GM10248 (cell line): ENCODE data around the gene RAP1GAP2.

ENCODE experiments used
- CTCF ChIA-PET: fragments of 300-600 bp; sonication (Branson Sonifier 250); formaldehyde crosslinking; extraction: SDS; loops from one replicate; lab custom pipeline; 2021; ENCODE audit warnings: antibody characterized with exemption; lab: Yijun Ruan, JAX
- POLR2A ChIA-PET: fragments of 350-650 bp; sonication (Branson Sonifier 250); formaldehyde crosslinking; extraction: SDS; loops from one replicate; lab custom pipeline; 2020; ENCODE audit warnings: antibody characterized with exemption; lab: Yijun Ruan, JAX
- DNase-seq: peaks from one replicate; pipeline ENCODE4 v3.0.0; 2012; ENCODE audit errors: extremely low spot score
- TF ChIP-seq, protein P1 (sequence below): IDR thresholded peaks from 2 replicates; pipeline ENCODE4 v1.5.1; 2012; ENCODE audit warnings: mild to moderate bottlenecking, low read depth; ENCODE audit errors: extremely low read depth, missing control alignments, control extremely low read depth

The RAP1GAP2 gene

DNA sequence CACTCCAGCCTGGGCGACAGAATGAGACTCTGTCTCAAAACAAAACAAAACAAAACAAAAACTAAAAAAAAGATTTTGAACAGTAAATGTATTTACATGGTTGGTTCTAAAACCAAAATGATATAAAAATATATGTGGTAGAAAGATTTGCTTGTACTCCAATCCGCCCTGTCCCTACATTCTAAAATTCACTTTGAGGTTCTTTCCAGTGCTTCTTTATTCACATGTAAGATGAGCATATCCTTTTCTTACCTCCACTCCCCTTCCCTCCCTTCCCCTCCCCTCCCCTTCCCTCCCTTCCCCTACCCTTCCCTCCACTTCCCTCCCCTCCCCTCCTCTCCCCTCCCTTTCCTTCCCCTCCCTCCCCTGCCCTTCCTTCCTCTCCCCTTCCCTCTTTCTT, 34.4 kb downstream of the RAP1GAP2 start:
- no peak for DNase-seq
- ChIA-PET CTCF (interaction anchor here (1.6 kb wide), 1 partner anchor 48 kb away, joined by 3 read pairs; no protein-coding TSS in a partner anchor), POLR2A (no interaction called here)
- TF ChIP-seq, protein P1, sequence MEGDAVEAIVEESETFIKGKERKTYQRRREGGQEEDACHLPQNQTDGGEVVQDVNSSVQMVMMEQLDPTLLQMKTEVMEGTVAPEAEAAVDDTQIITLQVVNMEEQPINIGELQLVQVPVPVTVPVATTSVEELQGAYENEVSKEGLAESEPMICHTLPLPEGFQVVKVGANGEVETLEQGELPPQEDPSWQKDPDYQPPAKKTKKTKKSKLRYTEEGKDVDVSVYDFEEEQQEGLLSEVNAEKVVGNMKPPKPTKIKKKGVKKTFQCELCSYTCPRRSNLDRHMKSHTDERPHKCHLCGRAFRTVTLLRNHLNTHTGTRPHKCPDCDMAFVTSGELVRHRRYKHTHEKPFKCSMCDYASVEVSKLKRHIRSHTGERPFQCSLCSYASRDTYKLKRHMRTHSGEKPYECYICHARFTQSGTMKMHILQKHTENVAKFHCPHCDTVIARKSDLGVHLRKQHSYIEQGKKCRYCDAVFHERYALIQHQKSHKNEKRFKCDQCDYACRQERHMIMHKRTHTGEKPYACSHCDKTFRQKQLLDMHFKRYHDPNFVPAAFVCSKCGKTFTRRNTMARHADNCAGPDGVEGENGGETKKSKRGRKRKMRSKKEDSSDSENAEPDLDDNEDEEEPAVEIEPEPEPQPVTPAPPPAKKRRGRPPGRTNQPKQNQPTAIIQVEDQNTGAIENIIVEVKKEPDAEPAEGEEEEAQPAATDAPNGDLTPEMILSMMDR, result no peak

DNA sequence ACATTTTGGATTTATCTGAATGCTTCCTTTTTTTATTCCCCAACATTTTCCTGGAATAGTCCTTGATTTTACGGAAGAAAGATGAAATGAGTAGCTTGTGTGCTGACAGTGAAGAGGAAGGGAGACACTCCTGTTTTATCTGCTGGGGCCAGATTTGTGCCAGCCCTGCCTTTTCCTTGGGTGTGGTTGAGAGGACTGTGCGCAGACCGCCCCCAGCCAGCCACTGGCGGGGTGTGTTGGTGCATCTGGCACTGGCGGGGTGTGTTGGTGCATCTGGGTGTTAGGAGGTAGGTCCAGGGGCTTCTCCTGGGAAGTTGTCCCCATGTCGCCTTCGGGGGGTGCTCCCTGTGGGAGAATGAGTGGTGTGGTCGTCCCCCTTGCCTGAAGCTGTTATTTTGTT, 39.5 kb downstream of the RAP1GAP2 start:
- CTCF ChIA-PET, result interaction anchor here (1.2 to 2.3 kb wide), 3 partner anchors 8 to 49 kb away, joined by 3 to 7 read pairs (median 6); no protein-coding TSS in a partner anchor
- POLR2A ChIA-PET, result no interaction called here
- no peak for DNase-seq
- TF ChIP-seq, protein P1, result no peak

DNA sequence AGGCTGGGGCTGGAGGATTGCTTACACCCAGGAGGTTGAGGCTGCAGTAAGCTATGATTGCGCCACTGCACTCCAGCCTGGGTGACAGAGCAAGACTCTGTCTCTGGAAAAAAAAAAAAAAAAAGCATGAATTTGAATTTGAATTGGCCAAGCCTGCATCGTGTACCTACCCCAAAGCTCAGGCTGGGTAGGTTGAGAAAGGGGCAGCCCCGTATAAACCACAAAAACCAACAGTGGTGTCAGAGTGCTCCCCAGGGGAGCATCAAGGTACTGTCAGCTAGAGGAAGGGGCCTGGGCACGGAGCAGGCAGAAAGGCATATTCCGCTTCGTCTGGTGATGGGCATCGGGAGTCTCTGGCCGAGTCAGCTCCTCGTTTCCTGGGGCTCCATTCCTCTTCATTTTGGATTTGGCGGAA, 40.9 kb downstream of the RAP1GAP2 start:
- TF ChIP-seq, protein P1, result peak; percentile 46
- peak; percentile 69 for DNase-seq
- CTCF ChIA-PET, result interaction anchor here (1.1 to 2.3 kb wide), 6 partner anchors 8 to 455 kb away, joined by 4 to 8 read pairs (median 6); no protein-coding TSS in a partner anchor
- POLR2A ChIA-PET, result no interaction called here

DNA sequence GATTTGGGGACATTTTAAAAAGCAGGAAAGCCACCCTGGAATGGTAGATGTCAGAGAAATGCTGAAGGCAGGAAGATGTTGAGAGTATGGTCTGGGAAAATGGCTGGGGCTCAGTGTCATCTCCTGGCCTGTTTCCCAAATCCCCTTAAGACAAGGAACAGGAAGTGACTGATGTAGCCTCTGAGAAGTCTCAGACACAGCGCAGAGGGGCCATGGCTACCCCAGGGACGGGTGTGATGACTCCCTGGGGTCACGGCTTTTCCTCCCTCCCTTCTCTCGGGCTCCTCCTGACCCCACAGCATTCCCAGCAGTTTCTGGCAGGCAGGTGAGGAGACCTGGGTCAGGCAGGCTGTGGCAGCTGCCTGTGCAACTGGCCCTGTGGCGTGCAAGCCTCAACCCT, 45.4 kb downstream of the RAP1GAP2 start:
- ChIA-PET CTCF (interaction anchor here (2.1 kb wide), 1 partner anchor 14 kb away, joined by 4 read pairs; no protein-coding TSS in a partner anchor), POLR2A (no interaction called here)
- TF ChIP-seq, protein P1, result no peak
- no peak for DNase-seq

DNA sequence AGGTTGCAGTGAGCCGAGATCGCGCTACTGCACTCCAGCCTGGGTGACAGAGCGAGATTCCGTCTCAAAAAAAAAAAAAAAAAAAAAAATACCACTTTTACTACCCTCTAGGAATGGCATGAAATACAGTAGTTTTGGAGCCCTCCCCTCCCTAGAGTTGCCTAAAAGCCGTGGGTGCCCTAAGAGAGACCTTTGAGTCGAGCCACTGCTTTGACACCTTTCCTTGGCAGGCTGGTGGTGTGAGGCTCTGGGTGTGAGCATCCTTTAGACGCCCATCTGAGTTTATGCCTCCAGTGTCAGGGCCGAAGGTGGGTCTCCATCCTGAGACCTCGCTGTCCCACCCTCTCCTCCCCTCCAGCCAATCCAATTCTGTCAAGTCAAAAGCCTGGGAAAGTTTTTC, 46.2 kb downstream of the RAP1GAP2 start:
- DNase-seq, result no peak
- TF ChIP-seq, protein P1, result no peak
- POLR2A ChIA-PET, result no interaction called here
- CTCF ChIA-PET, result no interaction called here

DNA sequence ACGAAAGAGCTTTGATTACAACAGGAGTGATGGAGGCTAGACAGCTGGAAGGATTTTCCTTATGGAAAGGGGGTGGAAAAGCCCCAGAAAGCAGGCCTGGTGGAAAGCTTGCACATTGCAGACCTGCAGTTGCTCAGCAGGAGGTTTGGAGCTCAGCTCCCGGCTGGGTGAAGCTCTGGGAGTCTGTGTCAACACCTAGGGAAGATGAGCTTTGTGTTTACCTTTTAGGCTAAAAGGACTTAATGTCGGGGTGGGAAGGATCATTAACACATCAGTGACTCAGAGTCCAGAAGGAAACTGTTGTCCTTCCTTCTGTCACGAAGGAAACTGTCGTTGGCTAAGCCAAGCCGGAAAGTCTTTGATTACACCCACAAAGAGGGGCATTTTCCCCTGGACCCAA, 48.2 kb downstream of the RAP1GAP2 start:
- POLR2A ChIA-PET, result no interaction called here
- CTCF ChIA-PET, result interaction anchor here (1.7 kb wide), 1 partner anchor 7 kb away, joined by 6 read pairs; no protein-coding TSS in a partner anchor
- no peak for DNase-seq
- TF ChIP-seq, protein P1, result no peak
